Measurements from ENCODE around the gene UQCC5. TPM values are rescaled to one million over a fixed set of nuclear protein-coding genes. Genes with fewer than 3 reads are reported as not detected.
"Not testable (repeated sequence)": the region's sequence is repeated elsewhere in the genome, so short reads cannot be mapped to it uniquely, and the experiment has no call there.

UQCC5 gene
- total RNA-seq, 1 donor from 2014 or later: 58.7 TPM

DNA sequence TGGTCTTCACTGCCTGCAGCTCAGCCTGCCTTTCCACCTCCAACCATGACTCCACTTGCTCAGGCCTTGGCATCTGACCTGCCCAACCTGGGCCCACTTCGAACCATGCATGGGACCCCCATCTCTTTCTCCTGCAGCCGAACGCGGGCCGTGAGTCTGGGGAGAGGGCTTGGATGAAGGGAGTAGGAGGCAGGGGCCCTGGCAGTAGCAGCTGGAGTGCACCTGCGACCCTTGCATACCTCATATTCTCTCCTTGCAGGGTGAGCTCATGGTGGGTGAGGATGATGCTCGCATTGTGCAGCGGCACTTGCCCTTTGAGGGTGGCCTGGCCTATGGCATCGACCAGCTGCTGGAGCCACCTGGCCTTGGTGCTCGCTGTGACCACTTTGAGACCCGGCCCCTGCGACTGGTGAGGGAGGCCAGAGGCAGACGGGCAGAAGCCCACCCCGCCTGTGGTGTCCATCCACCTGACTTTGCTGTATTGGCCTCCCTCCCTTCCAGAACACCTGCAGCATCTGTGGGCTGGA, 16.2 kb upstream of the UQCC5 start:
- intact Hi-C loops (cut with micrococcal nuclease): no loop called here

DNA sequence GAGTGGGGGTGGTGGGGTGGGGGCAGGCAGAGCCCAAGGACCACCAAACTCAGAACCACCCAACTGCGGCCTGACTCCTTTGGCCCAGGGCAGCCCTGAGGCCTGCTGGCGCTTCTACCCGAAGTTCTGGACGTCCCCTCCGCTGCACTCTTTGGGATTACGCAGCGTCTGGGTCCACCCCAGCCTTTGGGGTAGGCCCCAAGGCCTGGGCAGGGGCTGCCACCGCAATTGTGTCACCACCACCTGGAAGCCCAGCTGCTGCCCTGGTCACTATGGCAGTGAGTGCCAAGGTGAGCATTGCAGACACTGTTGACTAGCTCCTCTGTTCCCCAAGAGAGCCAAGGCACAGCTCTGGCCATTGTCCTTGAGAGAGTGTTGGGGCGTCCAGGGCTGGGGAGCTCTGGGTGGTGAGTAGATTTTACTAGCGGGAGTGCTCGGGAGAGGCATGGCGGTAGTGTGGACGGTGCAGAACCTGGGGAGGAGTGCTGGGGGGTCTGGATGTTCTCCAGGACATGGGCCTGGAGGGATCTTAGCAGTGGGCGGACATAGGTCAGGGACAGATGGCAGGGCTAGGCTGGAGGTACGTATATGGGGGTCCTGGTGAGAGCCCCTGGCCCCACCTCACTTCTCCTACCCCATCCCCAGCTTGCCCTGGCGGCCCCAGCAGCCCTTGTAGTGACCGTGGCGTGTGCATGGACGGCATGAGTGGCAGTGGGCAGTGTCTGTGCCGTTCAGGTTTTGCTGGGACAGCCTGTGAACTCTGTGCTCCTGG, 15.5 kb upstream of the UQCC5 start:
- DNase-seq: peak; percentile 22
- no peak for ATAC-seq
- intact Hi-C loops (cut with micrococcal nuclease): no loop called here

More for the DNA sequence above, 16.2 kb upstream of the UQCC5 start:
- ATAC-seq (no peak), DNase-seq (no peak)

DNA sequence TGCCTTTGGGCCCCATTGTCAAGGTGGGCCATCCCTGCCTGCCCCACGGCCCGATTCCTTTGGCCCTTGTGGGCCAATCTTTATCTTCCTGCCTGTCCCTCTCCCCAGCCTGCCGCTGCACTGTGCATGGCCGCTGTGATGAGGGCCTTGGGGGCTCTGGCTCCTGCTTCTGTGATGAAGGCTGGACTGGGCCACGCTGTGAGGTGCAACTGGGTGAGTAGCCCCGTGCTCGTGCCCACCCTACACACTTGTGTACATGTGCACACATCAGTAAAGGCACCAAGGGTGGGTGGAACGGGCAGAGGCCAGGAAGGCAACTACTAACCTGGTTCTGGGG, 14.9 kb upstream of the UQCC5 start:
- ATAC-seq (no peak), DNase-seq (no peak)
- intact Hi-C loops (cut with micrococcal nuclease): no loop called here

DNA sequence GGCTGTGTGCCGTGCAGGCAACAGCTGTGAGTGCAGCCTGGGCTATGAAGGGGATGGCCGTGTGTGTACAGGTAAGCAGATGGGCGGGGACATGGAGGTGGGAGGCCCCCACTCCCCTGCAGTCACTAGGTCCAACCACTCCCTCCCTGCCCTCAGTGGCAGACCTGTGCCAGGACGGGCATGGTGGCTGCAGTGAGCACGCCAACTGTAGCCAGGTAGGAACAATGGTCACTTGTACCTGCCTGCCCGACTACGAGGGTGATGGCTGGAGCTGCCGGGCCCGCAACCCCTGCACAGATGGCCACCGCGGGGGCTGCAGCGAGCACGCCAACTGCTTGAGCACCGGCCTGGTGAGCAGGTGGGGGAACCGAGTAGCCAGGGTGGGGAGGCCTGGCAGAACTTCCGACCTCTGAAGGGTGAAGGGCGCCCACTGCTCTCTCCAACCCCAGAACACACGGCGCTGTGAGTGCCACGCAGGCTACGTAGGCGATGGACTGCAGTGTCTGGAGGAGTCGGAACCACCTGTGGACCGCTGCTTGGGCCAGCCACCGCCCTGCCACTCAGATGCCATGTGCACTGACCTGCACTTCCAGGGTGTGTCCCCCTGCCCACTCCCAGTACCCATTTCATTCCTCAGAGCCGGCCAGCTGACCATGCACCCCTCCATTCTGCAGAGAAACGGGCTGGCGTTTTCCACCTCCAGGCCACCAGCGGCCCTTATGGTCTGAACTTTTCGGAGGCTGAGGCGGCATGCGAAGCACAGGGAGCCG, 14.3 kb upstream of the UQCC5 start:
- intact Hi-C loops (cut with micrococcal nuclease): no loop called here
- ATAC-seq (no peak), DNase-seq (peak; percentile 29)

DNA sequence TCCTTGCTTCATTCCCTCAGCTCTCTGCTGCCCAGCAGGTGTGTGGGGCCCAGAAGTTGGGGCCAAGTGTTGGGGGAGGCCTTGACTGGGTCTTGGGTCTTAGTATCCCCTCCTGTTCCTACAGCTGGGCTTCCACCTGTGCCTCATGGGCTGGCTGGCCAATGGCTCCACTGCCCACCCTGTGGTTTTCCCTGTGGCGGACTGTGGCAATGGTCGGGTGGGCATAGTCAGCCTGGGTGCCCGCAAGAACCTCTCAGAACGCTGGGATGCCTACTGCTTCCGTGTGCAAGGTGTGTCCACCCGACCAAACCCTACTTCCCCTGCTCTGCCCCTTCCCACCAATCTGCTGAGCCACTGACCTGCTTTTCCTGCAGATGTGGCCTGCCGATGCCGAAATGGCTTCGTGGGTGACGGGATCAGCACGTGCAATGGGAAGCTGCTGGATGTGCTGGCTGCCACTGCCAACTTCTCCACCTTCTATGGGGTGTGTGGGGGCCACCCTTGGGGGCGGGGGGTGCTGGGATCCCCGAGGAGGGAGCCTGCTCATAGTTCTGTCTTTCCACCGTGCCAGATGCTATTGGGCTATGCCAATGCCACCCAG, 13.7 kb upstream of the UQCC5 start:
- ATAC-seq (no peak), DNase-seq (peak; percentile 22)
- intact Hi-C loops (cut with micrococcal nuclease): no loop called here

GRCh38 chr3:52523386-52524257, 12.8 kb upstream of the UQCC5 start:
- peak; percentile 25 for DNase-seq
- intact Hi-C loops (cut with micrococcal nuclease): no loop called here

GRCh38 chr3:52524258-52524751, 12.1 kb upstream of the UQCC5 start:
- intact Hi-C loops (cut with micrococcal nuclease): no loop called here
- DNase-seq: peak; percentile 9
- no peak for ATAC-seq

More at GRCh38 chr3:52523386-52524257, 12.8 kb upstream of the UQCC5 start:
- ATAC-seq: no peak

DNA sequence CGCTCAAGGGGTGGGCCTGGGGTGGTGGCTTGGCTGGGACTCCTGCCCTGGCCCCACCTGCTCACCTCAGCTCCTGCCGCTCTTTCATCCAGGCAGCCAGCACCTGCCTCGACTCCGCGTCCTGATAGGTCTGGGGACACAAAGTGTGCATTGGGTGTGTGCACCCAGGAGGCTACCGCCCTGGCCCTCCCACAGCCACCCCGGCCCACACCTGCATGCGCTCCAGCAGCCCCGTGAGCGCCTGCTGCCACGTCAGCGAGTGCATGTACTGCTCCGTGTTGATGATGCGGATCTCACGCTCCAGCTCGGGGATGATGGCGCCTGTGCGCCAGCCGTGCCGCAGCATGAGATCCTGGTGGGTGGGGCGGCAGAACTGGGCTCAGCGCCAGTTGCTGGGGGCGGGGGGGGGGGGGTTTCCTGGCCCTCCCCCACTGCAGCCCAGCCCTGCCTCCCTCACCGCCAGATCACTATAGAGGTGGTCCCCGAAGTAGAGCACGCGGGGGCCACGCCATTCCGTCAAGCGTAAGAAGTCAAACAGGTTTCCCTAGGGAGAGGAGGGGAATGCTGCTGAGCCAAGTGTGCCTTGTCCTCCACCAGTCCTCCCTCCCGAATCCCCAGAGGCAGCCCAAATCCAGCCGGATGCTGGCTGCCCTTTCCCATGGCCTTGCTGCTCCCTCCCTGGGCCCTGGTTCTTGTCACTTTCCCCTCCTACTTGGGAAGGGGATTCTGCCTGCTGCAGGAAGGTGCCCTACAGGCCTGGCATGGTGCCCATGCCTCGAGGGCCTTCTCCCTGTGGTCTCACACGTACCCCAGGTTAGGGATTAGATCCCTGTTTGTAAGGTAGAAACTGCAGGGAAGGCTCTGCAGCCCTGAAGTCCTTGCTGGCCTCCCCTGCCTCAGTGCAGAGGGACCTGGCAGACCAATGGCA, 11.4 kb upstream of the UQCC5 start:
- intact Hi-C loops (cut with micrococcal nuclease): no loop called here
- ATAC-seq (peak; percentile 31), DNase-seq (peak; percentile 61)

DNA sequence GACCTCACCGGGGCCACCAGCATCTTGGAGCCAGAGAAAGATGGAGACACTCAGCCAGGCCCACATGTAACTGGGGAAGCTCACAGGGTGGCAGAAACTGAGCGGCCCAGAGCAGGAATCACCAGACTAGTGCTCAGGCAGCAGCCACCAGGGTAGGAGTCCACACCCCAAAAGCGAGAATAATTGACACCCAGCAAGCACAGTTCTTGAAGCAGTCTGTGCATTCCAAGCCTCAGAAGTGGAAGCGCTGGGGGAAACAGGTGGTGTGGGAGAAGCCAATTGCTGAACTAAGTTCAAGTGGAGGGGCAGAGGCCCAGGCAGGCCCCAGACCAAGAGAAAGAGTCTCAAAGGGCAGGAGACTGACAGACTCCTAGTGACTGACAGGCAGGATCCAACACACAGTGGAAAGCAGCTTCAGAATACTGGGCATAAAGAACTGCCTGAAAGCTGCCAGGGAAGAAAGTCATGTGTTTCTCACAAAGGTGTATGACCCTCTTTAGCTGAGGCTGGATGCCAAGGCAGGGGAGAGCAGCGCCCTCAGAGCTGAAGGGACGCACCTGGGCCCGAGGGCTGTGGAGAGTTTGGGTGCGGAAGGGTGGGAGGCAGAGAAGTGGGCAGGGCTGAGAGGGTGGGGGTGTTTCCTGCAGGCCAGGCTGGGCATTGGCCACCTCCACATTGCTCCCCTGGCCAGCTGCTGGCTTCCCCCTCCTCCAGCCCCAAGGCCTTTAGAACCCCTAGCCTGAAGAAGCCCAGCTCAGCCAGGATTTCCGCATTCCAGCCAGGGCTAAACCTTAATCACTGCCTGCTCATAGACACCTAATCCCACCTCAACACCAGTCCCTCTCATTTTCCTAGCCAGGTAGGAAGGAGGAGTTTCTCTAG, 10.5 kb upstream of the UQCC5 start:
- ATAC-seq (no peak), DNase-seq (peak; percentile 35)
- intact Hi-C loops (cut with micrococcal nuclease): no loop called here

DNA sequence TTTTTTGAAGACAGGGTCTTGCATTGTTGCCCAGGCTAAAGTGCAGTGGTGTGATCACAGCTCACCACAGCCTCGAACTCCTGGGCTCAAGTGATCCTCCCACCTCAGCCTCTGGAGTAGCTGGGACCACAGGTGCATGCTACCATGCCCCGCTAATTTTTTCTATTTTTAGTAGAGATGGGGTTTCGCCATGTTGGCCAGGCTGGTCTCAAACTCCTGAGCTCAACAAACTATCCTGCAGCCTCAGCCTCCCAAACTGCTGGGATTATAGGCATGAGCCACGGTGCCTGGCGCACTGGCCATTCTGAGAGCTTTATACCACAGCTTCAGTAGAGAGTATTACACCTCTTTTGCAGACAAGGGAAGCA, 9.8 kb upstream of the UQCC5 start:
- ATAC-seq; intact Hi-C loops (cut with micrococcal nuclease); DNase-seq: not testable (repeated sequence)

DNA sequence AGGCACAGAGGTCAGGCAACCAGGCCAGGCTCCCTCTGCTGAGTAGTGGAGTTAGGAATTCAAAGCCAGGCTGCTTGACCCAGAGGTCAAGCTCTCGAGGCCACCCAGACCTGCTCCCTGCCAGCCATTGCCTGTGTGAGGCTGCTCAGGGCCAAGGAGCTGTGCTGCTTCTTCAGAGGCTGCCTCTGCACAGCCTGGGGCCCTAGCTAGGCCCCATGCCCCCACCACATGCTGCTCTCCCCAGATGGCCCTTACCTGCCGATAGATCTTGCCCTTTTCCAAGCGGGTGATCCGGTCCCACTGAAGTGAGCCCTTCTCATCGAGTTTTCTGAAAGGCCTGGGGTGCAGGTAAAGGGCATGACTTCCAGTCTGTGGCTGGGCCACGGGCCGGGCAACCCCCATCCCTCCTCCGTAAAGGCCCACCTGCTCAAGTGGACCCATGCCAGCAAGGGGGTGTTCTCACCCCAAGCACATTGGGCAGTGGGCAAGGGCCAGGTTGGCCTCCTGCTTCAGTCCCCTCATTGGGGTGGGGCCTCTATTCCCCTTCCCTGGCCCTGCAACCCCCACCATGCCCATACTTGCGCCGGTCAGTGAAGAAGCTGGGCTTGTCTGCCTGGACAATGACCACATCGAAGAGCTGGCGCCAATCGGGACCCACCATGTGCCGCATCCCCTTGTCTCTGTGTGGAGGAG, 9.2 kb upstream of the UQCC5 start:
- intact Hi-C loops (cut with micrococcal nuclease): no loop called here
- peak; percentile 31 for DNase-seq

DNA sequence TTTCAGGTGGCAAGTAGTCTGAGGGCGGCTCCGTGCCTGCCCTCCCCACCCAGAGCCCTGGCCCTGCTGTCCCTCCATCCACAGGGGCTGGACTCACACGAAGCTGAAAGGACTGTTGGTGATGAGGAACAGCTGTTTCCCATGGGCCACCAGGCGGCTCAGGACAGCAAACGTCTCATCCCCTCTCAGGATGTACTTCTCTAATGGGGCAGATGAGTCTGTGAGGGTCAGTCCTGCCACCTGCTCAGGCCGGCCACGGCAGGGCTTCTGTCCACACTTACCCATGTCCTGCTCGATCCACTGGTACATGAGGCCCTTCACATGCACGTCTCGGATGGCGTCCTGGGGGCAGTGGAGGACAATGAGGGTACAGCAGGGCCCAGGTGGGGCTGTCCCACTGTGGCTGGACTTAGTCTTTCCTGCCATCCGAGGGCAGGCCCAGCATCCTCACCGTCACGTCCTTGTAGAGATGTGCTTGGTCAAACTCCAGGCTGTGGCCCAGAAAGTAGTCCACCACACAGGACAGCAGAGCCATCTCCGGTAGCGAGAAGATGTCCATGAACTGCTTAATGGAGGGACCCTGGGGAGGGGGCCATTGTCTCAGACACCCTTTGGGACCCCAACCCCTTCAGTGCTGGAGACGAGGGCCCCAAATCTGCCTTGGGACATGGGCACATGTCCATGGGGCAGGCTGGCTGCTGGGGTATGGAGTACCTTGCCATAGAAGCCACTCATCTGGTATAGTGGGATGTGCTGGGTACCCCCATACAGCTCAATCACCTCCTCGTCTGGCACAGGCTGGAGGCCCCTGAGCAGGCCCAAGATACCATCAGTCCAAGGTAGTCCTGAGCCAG, 8.4 kb upstream of the UQCC5 start:
- DNase-seq (peak; percentile 29), ATAC-seq (no peak)
- intact Hi-C loops (cut with micrococcal nuclease): no loop called here

More for the DNA sequence above, 9.2 kb upstream of the UQCC5 start:
- ATAC-seq: no peak

- intact Hi-C loops (cut with micrococcal nuclease): no loop called here
- DNase-seq: peak; percentile 34
Measured at GRCh38 chr3:52528586-52529375, 7.6 kb upstream of the UQCC5 start.

GRCh38 chr3:52529376-52530333, 6.8 kb upstream of the UQCC5 start:
- ATAC-seq (peak; percentile 56), DNase-seq (peak; percentile 65)
- intact Hi-C loops (cut with micrococcal nuclease): no loop called here

More at GRCh38 chr3:52528586-52529375, 7.6 kb upstream of the UQCC5 start:
- ATAC-seq: no peak
